ENCODE data around the gene BEND7.
"Not testable (repeated sequence)": the region's sequence is repeated elsewhere in the genome, so short reads cannot be mapped to it uniquely, and the experiment has no call there.

Gene BEND7, protein sequence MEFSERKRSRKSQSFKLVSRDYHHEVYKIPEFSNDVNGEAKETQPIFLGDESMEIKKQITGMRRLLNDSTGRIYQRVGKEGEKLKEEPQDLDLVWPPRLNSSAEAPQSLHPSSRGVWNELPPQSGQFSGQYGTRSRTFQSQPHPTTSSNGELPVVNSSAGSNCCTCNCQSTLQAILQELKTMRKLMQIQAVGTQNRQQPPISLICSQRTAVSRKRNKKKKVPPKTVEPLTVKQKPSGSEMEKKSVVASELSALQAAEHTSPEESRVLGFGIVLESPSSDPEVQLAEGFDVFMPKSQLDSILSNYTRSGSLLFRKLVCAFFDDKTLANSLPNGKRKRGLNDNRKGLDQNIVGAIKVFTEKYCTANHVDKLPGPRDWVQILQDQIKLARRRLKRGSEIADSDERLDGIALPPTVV

GRCh38 chr10:13528875-13529713, at the start of gene BEND7:
Gene BEND7 (minus strand): TSS chr10:13529014. CDS start chr10:13528533, 481 bp downstream.
- no peak for DNase-seq (ENCODE audit: low read depth in 3 of 3)

DNA sequence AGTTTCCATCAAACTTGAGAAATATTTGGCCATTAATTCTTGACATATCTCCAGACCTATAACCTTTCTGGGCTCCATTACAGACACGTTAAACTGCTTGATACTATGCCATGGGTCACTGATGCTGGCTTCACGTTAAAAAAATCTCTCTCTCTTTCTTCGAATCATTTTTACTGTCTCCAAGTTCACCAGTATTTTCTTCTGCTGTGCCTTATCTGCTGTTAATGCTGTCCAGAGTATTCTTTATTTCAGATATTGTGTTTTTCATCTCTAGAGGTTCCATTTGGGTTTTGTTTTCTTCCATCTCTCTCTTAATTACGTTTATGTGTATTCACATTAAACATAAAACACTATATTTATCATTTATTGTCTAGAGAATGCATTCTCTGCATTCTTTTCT, 45.1 kb upstream of the BEND7 start:
- DNase-seq (ENCODE audit: low read depth in 3 of 3), result no peak

DNA sequence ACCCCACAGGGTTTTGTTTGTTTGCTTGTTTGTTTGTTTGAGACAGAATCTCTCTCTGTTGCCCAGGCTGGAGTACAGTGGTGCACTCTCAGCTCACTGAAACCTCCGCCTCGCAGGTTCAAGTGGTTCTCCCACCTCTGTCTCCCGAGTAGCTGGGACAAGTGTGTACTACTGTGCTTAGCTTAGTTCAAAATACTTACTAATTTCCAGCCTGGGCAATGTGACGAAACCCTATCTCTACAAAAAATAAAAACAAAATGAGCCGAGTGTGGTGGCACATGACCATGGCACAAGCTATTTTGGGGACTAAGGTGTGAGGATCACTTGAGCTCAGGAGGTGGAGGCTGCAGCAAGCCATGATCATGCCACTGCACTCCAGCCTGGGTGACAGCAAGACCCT, 42.7 kb upstream of the BEND7 start:
- no peak for DNase-seq (ENCODE audit: low read depth in 3 of 3)

DNA sequence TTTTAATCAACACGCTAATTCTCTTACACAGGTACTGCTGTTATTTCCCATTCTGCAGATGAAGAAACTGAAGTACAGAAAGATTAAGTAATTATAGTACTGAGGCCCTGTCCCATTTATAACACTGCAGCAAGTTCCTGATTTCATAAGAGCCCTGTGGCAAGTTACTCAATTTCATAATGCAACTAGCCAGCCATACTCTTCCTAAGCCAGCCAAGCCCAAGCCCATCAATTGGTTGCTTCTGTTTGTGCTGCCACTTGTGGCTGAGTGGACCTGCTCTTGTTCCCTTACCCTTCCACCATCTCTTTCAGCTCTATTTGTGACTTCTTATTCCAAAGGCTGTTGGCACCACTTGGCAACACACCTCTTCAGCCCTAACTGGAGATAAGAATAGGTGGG, 38.2 kb upstream of the BEND7 start:
- DNase-seq (ENCODE audit: low read depth in 3 of 3), result no peak

DNA sequence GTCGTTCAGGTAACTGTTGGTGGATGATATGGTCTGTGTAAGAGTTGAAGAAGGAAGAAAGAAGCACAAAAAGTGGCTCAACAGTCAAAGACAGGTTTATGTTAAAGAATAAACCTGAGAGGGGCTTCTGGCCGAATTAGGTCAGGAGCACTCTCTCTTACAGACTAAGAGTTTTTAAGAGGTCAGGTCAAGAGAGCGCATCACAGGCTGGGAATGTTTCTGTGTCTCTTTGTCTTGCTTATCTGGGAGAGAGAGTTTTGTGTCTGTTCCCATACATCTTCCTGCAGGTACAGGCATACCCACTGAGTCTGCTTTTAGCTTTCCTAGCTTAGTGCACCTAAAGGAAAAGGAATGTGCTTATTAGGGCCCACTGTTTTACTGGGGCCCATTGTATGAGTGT, 35.8 kb upstream of the BEND7 start:
- DNase-seq (ENCODE audit: low read depth in 3 of 3), result no peak

DNA sequence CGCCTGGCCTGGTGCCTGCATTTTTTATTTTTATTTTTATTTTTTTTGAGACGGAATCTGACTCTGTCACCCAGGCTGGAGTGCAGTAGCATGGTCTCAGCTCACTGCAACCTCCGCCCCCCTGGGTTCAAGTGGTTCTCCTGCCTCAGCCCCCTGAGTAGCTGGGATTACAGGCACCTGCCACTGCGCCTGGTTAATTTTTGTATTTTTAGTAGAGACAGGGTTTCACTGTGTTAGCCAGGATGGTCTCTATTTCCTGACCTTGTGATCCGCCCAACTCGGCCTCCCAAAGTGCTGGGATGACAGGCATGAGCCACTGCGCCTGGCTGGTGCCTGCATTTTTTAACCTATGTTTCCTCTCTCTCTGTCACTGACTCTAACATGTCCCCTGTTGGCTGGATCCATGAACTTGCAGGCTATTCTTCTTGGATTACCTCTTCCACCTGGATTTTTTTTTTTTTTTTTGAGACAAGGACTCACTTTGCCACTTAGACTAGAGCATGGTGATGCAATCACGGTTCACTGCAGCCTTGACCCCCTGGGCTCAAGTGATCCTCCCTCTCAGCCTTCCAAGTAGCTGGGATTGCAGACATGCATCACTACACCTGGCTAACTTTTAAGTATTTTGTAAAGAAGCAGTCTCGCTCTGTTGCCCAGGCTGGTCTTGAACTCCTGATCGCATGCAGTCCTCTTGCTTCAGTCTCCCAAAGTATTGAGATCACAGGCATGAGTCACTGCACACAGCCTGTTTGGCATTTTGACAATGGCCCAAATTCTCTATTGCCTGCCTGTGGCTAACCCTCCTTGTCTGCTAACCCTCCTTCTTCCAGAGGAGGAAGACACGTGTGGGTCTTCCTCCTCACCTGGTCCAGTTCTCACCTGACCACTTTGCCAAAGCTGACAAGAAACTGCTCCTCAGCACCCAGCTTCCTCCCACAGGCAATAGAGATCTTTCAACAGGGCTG, 34.9 kb upstream of the BEND7 start:
- DNase-seq (ENCODE audit: low read depth in 3 of 3), result no peak

DNA sequence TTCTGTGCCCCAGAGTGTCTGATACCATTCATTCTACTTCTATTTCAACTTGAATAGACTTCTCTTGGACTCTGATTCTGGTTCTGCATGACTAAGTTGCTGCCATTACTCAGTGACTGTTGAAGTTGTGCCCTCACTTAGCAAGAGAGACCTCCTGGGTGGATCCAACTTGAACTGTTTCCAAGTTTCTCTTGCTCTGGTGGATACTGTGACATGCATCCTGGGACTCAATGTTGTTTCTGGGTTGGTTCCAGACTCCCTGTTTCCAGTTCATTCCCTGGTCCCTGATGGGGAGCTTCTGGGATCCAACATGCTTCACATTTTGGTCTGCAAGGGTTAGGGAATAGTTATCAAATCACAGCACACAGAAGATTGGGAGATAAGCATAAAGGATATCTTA, 31.8 kb upstream of the BEND7 start:
- DNase-seq (ENCODE audit: low read depth in 3 of 3), result no peak

- DNase-seq (ENCODE audit: low read depth in 3 of 3), result no peak
These were observed 30.4 kb upstream of the BEND7 start for GRCh38 chr10:13559124-13559700.

DNA sequence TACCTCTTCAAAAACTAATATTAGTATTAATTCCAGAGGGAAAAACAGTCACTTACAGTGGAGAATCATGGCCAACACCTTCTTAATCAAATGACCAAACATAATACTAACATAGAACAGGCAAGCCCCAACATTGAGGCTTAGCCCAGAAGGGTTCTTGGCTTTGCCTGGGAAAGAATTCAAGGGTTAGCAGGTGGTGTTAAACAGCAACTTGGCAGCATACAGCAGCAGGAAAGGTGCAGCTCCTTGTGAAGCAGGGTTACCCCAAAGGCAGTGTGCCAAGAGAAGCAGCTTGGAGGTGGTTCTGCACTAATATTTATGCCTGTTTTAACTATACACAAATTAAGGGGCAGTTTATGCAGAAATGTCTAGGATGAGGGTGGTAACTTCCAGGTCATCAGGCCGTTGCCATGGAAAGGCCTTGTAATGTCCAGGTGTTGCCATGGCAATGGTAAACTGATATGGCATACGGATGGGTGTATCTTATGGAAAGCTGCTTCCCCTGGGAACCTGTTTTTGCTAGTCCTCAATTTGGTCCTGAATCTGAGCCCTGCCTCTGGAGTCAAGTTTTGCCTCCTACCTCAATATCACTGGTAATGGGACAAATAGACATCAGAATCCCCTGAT, 27.2 kb upstream of the BEND7 start:
- DNase-seq (ENCODE audit: low read depth in 3 of 3), result no peak

DNA sequence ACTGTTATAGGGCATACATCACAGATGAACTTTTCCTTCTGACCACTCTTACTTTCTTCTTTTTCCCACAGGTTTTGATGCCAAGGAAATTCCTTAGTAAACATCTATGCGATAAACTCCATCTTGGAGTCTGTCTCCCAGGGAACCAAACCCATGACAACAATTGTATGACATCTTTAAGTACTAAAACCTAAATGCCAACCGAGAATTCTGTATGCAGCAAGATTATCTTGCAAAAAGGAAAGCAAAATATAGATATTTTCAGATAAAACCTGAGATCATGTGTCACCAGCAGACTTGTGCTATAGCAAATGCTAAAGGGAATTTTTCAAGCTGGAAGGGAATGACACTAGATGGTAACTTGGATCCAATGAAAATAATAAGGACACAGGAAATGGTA, 22.0 kb upstream of the BEND7 start:
- no peak for DNase-seq (ENCODE audit: low read depth in 3 of 3)

- DNase-seq (ENCODE audit: low read depth in 3 of 3), result no peak
These were observed 13.7 kb upstream of the BEND7 start for GRCh38 chr10:13542533-13542932.

DNA sequence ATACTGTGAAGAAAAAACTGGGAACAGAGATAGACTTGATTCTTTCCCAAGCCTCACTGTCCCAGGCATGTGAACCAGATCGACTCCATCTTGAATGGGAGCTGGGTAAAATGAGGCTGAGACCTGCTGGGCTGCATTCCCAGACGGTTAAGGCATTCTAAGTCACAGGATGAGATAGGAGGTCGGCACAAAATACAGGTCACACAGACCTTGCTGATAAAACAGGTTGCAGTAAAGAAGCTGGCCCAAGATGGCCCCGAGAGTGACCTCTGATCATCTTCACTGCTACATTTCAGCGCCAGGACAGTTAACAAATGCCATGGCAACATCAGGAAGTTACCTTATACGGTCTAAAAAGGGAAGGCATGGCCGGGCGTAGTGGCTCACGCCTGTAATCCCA, 9.2 kb upstream of the BEND7 start:
- not testable (repeated sequence) for DNase-seq (ENCODE audit: low read depth in 3 of 3)

- no peak for DNase-seq (ENCODE audit: low read depth in 3 of 3)
These were observed 8.0 kb upstream of the BEND7 start for GRCh38 chr10:13536674-13537366.

GRCh38 chr10:13535346-13535745, 6.5 kb upstream of the BEND7 start:
- DNase-seq (ENCODE audit: low read depth in 3 of 3), result no peak

DNA sequence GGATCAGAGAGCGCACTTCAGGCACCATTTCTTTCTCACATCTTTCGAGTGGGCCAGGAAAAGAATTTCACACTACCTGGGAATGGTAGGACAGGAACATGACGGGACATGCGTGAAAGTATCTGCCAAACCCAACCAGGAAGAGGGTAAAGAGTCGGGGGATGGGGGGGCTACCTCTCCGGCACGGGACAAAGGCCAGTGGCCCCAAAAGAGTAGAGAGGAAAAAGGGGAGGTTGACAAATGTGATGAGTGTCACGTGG, 830 bp upstream of the BEND7 start:
- no peak for DNase-seq (ENCODE audit: low read depth in 3 of 3)

- DNase-seq (ENCODE audit: low read depth in 3 of 3), result no peak
These were observed 515 bp downstream of the BEND7 start for GRCh38 chr10:13528123-13528874.

DNA sequence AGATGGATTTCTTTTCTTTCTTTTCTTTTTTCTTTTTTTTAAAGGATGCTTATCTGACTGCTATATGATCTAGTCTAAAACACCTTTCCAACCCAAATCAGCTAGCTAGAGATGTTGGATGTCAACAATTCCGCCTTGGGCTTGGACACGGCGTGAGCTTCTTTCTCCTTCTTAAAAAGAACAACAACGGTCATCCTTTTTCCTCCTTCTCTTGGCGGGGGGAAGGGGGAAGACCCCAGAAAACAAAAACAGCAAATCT, 1.0 kb downstream of the BEND7 start:
- DNase-seq (ENCODE audit: low read depth in 3 of 3), result no peak

DNA sequence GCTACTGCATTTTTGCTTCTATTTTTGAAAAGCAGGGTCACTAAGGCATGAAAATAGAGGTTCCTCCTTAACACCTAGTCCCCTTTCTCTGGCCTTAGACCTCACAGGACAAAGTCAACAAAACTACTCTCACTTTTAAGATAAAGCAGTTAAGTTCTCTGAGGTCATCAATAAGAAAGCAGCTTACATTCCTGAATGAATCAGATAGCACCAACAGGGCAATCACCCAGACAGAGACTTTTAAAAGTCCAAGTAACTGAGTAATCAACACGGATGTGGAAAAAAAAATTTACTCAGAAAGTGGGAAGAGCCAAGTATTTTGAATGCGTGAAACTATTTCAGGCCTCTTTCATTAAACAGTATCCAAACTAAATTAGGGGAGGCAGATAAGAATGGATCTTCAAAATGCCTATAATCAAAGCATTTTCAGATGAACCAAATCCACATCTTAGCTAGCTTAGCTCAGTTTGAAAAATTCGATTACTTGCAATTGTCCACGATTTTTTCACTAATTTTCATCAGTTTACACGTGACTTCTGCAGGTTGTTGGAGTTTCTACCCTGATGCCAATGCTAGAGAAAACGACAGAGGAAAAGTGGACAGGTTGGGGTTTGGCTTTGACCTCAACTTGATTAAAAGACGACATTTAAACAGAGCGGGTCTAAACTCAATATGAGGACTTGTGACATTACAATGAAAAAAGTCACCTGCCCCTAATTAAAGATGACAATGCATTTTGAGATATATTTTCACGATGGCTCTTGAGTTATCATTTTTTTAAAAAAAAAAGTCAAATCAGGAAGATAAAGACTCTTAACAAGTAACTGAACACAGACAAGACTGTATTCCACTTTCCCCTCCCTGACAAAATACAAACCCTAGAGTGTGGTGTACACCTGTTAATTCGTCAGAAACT, 1.6 kb downstream of the BEND7 start:
- DNase-seq (ENCODE audit: low read depth in 3 of 3), result no peak

- DNase-seq (ENCODE audit: low read depth in 3 of 3), result no peak
These were observed 3.2 kb downstream of the BEND7 start for GRCh38 chr10:13525663-13526062.
